ENCODE results near the gene NCOA5. TPM values are rescaled to one million over a fixed set of nuclear protein-coding genes. Genes with fewer than 3 reads are reported as not detected.
A peak's percentile ranks its signal among the peaks of the same experiment; 100 is the strongest.

The NCOA5 gene
- total RNA-seq, 4 donors from 2014 or later: 17.4 to 36.8 (median 29.9) TPM

DNA sequence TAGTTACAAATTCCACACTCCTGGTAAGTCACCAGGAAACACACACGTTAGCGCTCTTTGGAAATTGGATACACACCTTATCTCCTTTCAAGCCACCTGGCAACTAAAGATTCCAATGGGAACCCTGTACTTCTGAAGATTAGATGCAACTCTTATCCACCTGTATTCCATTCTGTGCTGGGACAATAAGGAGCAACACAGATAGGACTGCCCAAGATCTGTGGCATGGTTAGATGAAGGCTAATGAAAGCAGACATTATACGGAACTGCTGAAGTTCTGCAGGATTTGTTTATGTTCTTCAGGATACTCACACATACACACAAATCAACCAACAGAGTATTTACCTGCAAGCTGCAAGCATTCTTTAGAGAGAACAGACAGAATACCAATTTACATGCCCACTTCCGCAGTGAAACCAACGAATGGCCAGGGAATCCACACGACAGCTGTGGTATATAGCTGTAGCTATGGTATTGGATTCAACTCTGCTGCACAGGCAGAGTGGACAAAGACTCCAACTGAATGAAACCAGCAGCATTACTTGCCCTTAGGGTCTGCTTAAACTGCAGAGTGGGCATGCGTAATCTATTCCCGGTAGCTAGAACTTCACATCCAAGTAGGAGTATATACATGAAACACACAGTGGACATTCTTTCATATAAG, 12.0 kb downstream of the NCOA5 start:
- no peak overlapping the region for H3K4me3 ChIP-seq
- H3K27me3 ChIP-seq: no peaks in the 10 kb centered on the region
- no peak overlapping the region for H3K27ac ChIP-seq (replicated peaks in 1 of 4)
- no peak for DNase-seq (ENCODE audit: extremely low spot score)
- H3K4me1 ChIP-seq: peaks cover 10 to 40% (median 37%) of the 10 kb centered on the region in 4 donors
- H3K9me3 ChIP-seq: no peaks in the 10 kb centered on the region
- intact Hi-C loops (cut with DNase I): no loop called here
- 94% methylated on average over 8 of the region's 8 CpGs for WGBS
- no peak for TF ChIP-seq POLR2AphosphoS5 (IDR thresholded peaks at IDR 0.05)
- TF ChIP-seq EP300 (IDR thresholded peaks at IDR 0.05): no peak
- TF ChIP-seq, protein P1, sequence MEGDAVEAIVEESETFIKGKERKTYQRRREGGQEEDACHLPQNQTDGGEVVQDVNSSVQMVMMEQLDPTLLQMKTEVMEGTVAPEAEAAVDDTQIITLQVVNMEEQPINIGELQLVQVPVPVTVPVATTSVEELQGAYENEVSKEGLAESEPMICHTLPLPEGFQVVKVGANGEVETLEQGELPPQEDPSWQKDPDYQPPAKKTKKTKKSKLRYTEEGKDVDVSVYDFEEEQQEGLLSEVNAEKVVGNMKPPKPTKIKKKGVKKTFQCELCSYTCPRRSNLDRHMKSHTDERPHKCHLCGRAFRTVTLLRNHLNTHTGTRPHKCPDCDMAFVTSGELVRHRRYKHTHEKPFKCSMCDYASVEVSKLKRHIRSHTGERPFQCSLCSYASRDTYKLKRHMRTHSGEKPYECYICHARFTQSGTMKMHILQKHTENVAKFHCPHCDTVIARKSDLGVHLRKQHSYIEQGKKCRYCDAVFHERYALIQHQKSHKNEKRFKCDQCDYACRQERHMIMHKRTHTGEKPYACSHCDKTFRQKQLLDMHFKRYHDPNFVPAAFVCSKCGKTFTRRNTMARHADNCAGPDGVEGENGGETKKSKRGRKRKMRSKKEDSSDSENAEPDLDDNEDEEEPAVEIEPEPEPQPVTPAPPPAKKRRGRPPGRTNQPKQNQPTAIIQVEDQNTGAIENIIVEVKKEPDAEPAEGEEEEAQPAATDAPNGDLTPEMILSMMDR (IDR thresholded peaks at IDR 0.05): no peak
- no peak for TF ChIP-seq POLR2A (IDR thresholded peaks at IDR 0.05; ENCODE audit: low read depth)
- peaks cover 6 to 53% (median 44%) of the 10 kb centered on the region in 4 donors for H3K36me3 ChIP-seq

DNA sequence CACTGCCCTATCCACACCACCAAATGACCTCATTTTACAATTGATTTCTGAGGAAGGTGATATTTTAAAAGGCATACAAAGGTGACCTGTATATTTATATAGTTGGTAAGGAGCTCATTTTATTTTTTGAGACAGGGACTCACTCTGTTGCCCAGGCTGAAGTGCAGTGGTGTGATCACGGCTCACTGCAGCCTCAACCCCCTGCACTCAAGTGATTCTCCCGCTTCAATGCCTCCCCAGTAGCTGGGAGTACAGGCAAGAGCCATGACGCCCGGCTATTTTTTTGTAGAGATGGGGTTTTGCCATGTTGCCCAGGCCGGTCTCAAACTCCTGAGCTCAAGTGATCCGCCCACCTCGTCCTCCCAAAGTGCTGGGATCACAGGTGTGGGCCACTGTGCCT, 13.0 kb downstream of the NCOA5 start:
- H3K27me3 ChIP-seq: no peaks in the 10 kb centered on the region
- TF ChIP-seq, protein P1 (IDR thresholded peaks at IDR 0.05): no peak
- no peak for TF ChIP-seq POLR2AphosphoS5 (IDR thresholded peaks at IDR 0.05)
- TF ChIP-seq EP300 (IDR thresholded peaks at IDR 0.05): no peak
- no peak for TF ChIP-seq POLR2A (IDR thresholded peaks at IDR 0.05; ENCODE audit: low read depth)
- H3K27ac ChIP-seq (replicated peaks in 1 of 4): no peak overlapping the region
- no peaks in the 10 kb centered on the region for H3K9me3 ChIP-seq
- 81% methylated on average over 7 of the region's 7 CpGs for WGBS
- DNase-seq (ENCODE audit: extremely low spot score): peak; percentile 17
- no peak overlapping the region for H3K4me3 ChIP-seq
- H3K36me3 ChIP-seq: peaks cover 6 to 53% (median 44%) of the 10 kb centered on the region in 4 donors
- intact Hi-C loops (cut with DNase I): no loop called here
- H3K4me1 ChIP-seq: peaks cover 4 to 30% (median 27%) of the 10 kb centered on the region in 4 donors

DNA sequence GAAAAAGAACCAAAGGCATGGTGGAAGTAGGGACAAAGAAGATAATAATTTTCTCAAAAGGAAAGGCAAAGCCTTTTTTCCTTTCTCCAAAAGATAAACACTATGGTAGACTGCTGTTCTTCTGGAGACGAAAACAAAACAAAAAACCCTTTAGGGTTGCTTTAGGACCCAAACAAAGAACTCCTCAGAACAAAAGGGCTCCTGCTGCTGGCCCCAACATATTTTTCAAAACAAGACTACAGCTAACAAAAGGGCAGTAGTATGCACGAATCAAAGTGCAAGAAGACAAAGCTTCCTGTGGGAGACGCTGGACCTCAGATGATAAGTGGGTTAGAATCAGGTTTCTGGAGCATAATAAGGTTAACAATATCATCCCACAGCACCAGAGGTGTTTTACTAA, 15.8 kb downstream of the NCOA5 start:
- no peaks in the 10 kb centered on the region for H3K9me3 ChIP-seq
- WGBS: 78% methylated on average over 3 of the region's 3 CpGs
- DNase-seq (ENCODE audit: extremely low spot score): no peak
- H3K4me3 ChIP-seq: no peak overlapping the region
- H3K27ac ChIP-seq (replicated peaks in 1 of 4): no peak overlapping the region
- no peak for TF ChIP-seq POLR2AphosphoS5 (IDR thresholded peaks at IDR 0.05)
- TF ChIP-seq, protein P1 (IDR thresholded peaks at IDR 0.05): no peak
- peaks cover 0 to 7% (median 3%) of the 10 kb centered on the region in 4 donors for H3K4me1 ChIP-seq
- intact Hi-C loops (cut with DNase I): no loop called here
- peaks cover 15 to 62% (median 55%) of the 10 kb centered on the region in 4 donors for H3K36me3 ChIP-seq
- no peaks in the 10 kb centered on the region for H3K27me3 ChIP-seq

DNA sequence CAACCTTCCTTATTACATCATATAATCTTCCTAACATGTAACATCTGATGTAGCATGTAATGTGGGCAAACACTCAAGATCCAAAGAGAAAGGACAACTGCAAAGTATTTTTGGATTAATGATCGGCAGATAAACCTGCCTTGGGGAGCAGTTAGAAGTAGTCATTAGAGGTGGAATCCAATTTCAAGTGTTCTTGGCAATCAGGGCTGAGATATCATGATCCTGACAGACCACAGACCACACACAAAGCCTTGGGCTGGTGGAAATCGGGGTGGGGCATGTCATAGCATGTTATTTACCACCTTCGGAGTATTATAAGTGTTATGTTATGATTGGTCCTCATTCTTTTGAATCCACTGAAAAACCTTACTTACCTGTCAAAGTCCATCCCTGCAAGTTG, 16.3 kb downstream of the NCOA5 start:
- DNase-seq (ENCODE audit: extremely low spot score): peak; percentile 45
- H3K4me1 ChIP-seq: peaks cover 0 to 1% (median 0%) of the 10 kb centered on the region in 4 donors
- peaks cover 16 to 62% (median 55%) of the 10 kb centered on the region in 4 donors for H3K36me3 ChIP-seq
- H3K4me3 ChIP-seq: no peak overlapping the region
- H3K27me3 ChIP-seq: no peaks in the 10 kb centered on the region
- H3K27ac ChIP-seq (replicated peaks in 1 of 4): no peak overlapping the region
- TF ChIP-seq EP300 (IDR thresholded peaks at IDR 0.05) (no peak), POLR2A (IDR thresholded peaks at IDR 0.05; ENCODE audit: low read depth) (no peak), POLR2AphosphoS5 (IDR thresholded peaks at IDR 0.05) (no peak)
- no peaks in the 10 kb centered on the region for H3K9me3 ChIP-seq
- intact Hi-C loops (cut with DNase I): no loop called here
- 86% methylated on average over 3 of the region's 3 CpGs for WGBS

DNA sequence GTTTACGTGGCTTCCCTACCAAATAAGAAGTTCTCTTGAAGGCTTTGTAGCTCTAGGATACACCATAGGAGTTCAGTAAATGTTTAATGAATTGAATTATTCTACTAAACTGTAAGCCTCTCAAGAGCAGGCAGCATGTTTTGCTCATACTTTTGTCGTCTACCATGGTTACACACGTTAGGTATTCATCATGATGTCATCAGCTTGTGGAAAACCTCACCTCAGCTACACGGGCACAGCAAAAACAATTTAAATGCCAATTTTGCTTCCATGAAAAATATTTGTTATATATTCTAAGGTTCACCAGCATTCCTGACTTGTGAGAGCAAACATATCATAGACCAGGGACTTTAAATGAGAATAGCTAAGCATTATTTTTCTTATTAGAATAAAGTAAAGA, 16.7 kb downstream of the NCOA5 start:
- intact Hi-C loops (cut with DNase I): no loop called here
- TF ChIP-seq POLR2A (IDR thresholded peaks at IDR 0.05; ENCODE audit: low read depth): no peak
- TF ChIP-seq EP300 (IDR thresholded peaks at IDR 0.05): no peak
- no peak for TF ChIP-seq POLR2AphosphoS5 (IDR thresholded peaks at IDR 0.05)
- TF ChIP-seq, protein P1 (IDR thresholded peaks at IDR 0.05): no peak
- Histone ChIP-seq H3K27ac (replicated peaks in 1 of 4) (no peak overlapping the region), H3K4me3 (no peak overlapping the region), H3K9me3 (no peaks in the 10 kb centered on the region), H3K4me1 (no peaks in the 10 kb centered on the region), H3K27me3 (no peaks in the 10 kb centered on the region), H3K36me3 (peaks cover 19 to 62% (median 56%) of the 10 kb centered on the region in 4 donors)
- DNase-seq (ENCODE audit: extremely low spot score): peak; percentile 14
- WGBS: 84% methylated on average over 4 of the region's 4 CpGs
